ENCODE measurements around the gene STX4. TPM values are rescaled to one million over a fixed set of nuclear protein-coding genes. Genes with fewer than 3 reads are reported as not detected.
A peak's percentile ranks its signal among the peaks of the same experiment; 100 is the strongest.

STX4 gene
- total RNA-seq, 1 experiment from 2014 or later = 26.0 TPM

- intact Hi-C loops (cut with micrococcal nuclease) = loop anchor here (1.0 to 10.0 kb wide), 5 partner anchors 21 to 381 kb away; partner anchors contain the start of genes ARMC5, PRSS8, STX4 and VKORC1
- TF ChIP-seq ZBTB33 (IDR thresholded peaks at IDR 0.05; ENCODE audit: extremely low read depth, insufficient replicate concordance, low read length) (peak; percentile 8), FOSL1 (IDR thresholded peaks at IDR 0.05; ENCODE audit: low read depth) (peak; percentile 85), JUND (IDR thresholded peaks at IDR 0.05) (no peak), YY1 (IDR thresholded peaks at IDR 0.05; ENCODE audit: extremely low read depth, insufficient replicate concordance, low read depth, low read length) (peak; percentile 77), EZH2 (IDR thresholded peaks at IDR 0.05) (no peak), POLR2A (IDR thresholded peaks at IDR 0.05; ENCODE audit: borderline replicate concordance, extremely low read depth, insufficient read depth, insufficient read length) (peak; percentile 42), ATF3 (IDR thresholded peaks at IDR 0.05) (no peak), REST (IDR thresholded peaks at IDR 0.05; ENCODE audit: low read depth) (no peak), CBX3 (IDR thresholded peaks at IDR 0.05; ENCODE audit: low read depth) (no peak), RAD21 (IDR thresholded peaks at IDR 0.05; ENCODE audit: low read depth) (no peak), SRF (IDR thresholded peaks at IDR 0.05; ENCODE audit: low read depth) (no peak), EZH2phosphoT487 (IDR thresholded peaks at IDR 0.05; ENCODE audit: borderline replicate concordance) (no peak), ELF1 (IDR thresholded peaks at IDR 0.05; ENCODE audit: borderline replicate concordance, low read depth) (no peak; the same call in 1 of the 2 replicates), TCF7L2 (IDR thresholded peaks at IDR 0.05; ENCODE audit: borderline replicate concordance, extremely low read depth, insufficient read depth, insufficient read length) (peak; percentile 39), SP1 (IDR thresholded peaks at IDR 0.05; ENCODE audit: low read depth) (peak; percentile 80), ZFX (IDR thresholded peaks at IDR 0.05) (peak; percentile 77; the same call in 1 of the 2 replicates), CTCF (IDR thresholded peaks at IDR 0.05 in 2 of 3, conservative IDR thresholded peaks at IDR 0.05 in 1 of 3; ENCODE audit: borderline replicate concordance in 1 of 3, insufficient read depth in 1 of 3, low read depth in 2 of 3, low read length in 2 of 3) (no peak), EGR1 (IDR thresholded peaks at IDR 0.05; ENCODE audit: low read depth) (no peak)
These were observed 40.0 kb downstream of the STX4 start for GRCh38 chr16:31073142-31073969.

More at GRCh38 chr16:31073142-31073969, 40.0 kb downstream of the STX4 start:
- DNase-seq (ENCODE audit: low read depth, low spot score) = peak; percentile 82
- ChIA-PET POLR2A (interaction anchor here (1.0 to 1.6 kb wide), 11 partner anchors 18 to 141 kb away, joined by 3 to 8 read pairs (median 4); partner anchors contain the start of genes HSD3B7, KAT8, STX4 and TRIM72), CTCF (interaction anchor here (0.5 to 1.2 kb wide), 8 partner anchors 19 to 796 kb away, joined by 3 to 7 read pairs (median 4); partner anchors contain the start of genes HSD3B7 and ZNF843), RAD21 (ENCODE audit: low non-redundant PET in 1 of 2, low total read pairs in 2 of 2, uncharacterized antibody in 2 of 2, unreplicated experiment in 2 of 2) (interaction anchor here (0.8 to 1.5 kb wide), 4 partner anchors 44 to 91 kb away, joined by 3 to 7 read pairs (median 4); partner anchors contain the start of genes HSD3B7 (in 1 of the 2) and KAT8 (in 1 of the 2))
- Histone ChIP-seq H3K4me3 (replicated peaks in 1 of 2; ENCODE audit: low read depth in 1 of 2, low read length in 2 of 2) (peak overlapping the region; percentile 87 to 99), H3K4me1 (ENCODE audit: control insufficient read depth in 1 of 2, insufficient read depth in 2 of 2, low read length in 2 of 2) (peaks cover 8 to 18% of the 10 kb centered on the region in 2 experiments; a peak in 3 of 4 replicates), H3K27me3 (ENCODE audit: insufficient read depth, low read length) (no peaks in the 10 kb centered on the region), H2AFZ (ENCODE audit: low read depth, low read length, poor library complexity, severe bottlenecking) (no peak overlapping the region), H3K9ac (ENCODE audit: low read length) (peak overlapping the region; percentile 95), H3K9me2 (ENCODE audit: insufficient read depth) (no peaks in the 10 kb centered on the region), H4K20me1 (ENCODE audit: insufficient read depth) (no peaks in the 10 kb centered on the region), H3K79me2 (ENCODE audit: insufficient read depth, low read length) (peaks cover 79% of the 10 kb centered on the region), H3K27ac (ENCODE audit: low read depth, low read length) (peak overlapping the region; percentile 100), H3K4me2 (ENCODE audit: low read length) (peak overlapping the region; percentile 97), H3K9me3 (ENCODE audit: control insufficient read depth in 1 of 2, insufficient read depth in 1 of 2, low read depth in 1 of 2, low read length in 2 of 2) (no peaks in the 10 kb centered on the region), H3K36me3 (ENCODE audit: control insufficient read depth in 1 of 2, insufficient read depth in 2 of 2, low read length in 2 of 2) (peaks cover 11 to 23% of the 10 kb centered on the region in 2 experiments; a peak in 3 of 4 replicates)
- peak; percentile 69 for ATAC-seq
- BruUV-seq (replicated peaks) = no TSS peak
